ENCODE data around the gene GUCY1A2.
"Not testable (repeated sequence)": the region's sequence is repeated elsewhere in the genome, so short reads cannot be mapped to it uniquely, and the experiment has no call there.

The GUCY1A2 gene

DNA sequence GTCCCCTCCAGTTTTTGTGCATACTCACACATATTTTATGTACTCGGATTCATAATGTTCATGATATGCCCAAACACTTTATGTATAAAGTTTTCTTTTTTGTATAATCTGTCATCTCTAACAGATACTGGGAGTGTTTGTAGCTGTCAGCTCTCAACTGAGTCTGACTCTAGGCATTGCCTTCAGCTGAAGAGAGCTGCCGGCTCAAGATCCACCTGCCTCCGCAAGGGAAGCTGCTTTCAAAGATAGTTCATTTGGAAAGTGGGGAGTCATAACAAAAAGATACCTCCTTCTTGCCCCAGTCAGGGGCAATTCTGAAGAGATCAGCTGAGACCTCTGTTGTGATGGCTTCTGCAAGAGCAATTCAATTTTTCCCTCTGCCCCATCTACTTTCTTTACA is 58.9 kb downstream of the GUCY1A2 start:
- no peak for FAIRE-seq

GRCh38 chr11:106958517-106959248 is 59.6 kb downstream of the GUCY1A2 start:
- FAIRE-seq (no peak), DNase-seq (ENCODE audit: extremely low spot score, insufficient read length, low read depth) (no peak)

More for the DNA sequence above, 58.9 kb downstream of the GUCY1A2 start:
- DNase-seq (ENCODE audit: extremely low spot score, insufficient read length, low read depth): no peak

DNA sequence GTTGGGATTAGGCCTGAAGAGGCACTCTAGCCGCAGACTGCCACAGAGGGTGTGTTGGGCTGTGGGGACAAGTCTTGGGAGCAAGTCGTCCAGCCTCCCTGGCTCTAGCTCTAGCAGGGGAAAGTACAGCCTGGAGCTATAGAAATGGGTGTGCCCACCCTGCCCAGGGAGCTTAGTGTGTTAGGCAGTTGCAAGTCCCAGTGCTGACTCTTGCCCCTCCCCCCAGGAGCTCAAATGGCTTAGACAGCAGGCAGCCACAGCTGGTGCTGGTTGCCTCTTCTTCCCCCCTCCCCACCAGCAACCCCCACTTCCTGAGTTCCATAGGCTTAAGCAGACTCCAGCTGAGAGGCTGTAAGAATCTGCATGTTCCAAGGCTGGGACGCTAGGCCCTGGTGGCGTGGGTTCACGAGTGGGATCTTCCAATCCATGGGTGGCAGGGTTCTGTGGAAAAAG is 61.2 kb downstream of the GUCY1A2 start:
- no peak for DNase-seq (ENCODE audit: extremely low spot score, insufficient read length, low read depth)

GRCh38 chr11:106950067-106950491 is 68.2 kb downstream of the GUCY1A2 start:
- no peak for DNase-seq (ENCODE audit: extremely low spot score, insufficient read length, low read depth)
- FAIRE-seq: no peak

More for the DNA sequence above, 61.2 kb downstream of the GUCY1A2 start:
- no peak for FAIRE-seq

DNA sequence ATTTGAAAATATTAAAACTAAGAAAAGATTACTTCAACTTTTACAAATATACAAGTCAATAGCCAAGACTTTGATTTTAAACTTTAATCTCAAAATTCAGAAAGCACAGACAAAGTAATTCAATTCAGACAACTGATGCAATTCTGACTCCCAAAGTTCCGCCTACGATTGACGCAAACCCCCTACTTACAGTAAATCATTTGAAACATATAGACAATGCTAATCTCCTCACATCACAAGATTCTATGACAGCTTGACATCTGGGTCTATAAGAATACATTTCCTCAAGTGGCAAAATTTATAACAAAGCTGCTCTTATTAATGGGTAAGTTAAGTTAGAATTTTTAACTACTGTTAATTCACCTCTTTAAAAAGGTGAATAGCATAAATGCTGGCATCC is 75.2 kb downstream of the GUCY1A2 start:
- FAIRE-seq (no peak), DNase-seq (ENCODE audit: extremely low spot score, insufficient read length, low read depth) (no peak)

- no peak for FAIRE-seq
- no peak for DNase-seq (ENCODE audit: extremely low spot score, insufficient read length, low read depth)
Measured at GRCh38 chr11:106939157-106939556, 79.1 kb downstream of the GUCY1A2 start.

GRCh38 chr11:106937111-106937510 is 81.2 kb downstream of the GUCY1A2 start:
- no peak for FAIRE-seq
- DNase-seq (ENCODE audit: extremely low spot score, insufficient read length, low read depth): no peak

DNA sequence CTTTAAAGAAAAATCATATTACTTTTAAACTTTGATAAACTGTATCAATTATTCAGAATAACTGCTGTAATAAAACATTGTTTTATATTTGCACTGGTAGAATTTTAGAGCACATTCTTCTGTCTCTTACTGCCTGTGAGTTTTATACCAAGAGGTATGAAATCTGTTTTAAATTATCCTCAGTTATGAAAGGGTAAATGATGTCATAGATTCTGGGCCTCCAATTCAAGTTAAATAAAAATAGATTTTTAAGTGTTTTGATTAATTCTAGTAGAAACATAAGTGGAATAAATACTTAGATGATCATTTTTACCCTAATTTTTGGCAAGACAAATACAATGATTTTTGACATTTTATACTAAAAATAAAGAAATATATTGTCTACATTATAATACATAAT is 93.0 kb downstream of the GUCY1A2 start:
- FAIRE-seq (no peak), DNase-seq (ENCODE audit: extremely low spot score, insufficient read length, low read depth) (no peak)

DNA sequence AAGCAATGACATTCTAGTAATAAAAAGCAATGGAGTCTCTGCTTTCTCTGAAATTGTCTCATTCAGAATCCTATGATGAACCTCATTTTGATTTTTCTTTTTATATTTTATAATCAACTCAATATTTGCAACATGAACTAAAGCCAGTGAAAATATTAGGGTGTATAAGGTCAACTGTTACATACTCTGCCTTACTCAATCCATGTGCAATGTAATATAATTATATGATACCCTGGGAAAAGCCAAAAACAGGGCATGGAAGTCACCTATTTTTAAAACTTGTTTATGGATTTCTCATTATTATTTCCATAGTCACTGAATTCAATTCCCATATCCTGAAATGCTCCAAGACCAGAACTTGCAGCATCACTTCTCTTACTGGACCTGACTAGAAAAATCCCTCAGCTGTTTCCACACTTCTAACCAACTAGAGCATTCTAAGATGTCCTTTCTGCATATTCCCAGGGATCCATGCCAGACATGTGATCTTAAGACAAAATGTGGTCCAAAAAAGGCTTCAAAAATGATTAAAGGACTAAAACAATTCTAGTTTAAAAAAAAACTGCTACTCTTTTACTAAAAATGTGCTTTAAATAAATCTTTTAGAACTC is 97.3 kb downstream of the GUCY1A2 start:
- DNase-seq (ENCODE audit: extremely low spot score, insufficient read length, low read depth) (no peak), FAIRE-seq (no peak)

GRCh38 chr11:106917973-106918372 is 100.3 kb downstream of the GUCY1A2 start:
- FAIRE-seq (no peak), DNase-seq (ENCODE audit: extremely low spot score, insufficient read length, low read depth) (no peak)

DNA sequence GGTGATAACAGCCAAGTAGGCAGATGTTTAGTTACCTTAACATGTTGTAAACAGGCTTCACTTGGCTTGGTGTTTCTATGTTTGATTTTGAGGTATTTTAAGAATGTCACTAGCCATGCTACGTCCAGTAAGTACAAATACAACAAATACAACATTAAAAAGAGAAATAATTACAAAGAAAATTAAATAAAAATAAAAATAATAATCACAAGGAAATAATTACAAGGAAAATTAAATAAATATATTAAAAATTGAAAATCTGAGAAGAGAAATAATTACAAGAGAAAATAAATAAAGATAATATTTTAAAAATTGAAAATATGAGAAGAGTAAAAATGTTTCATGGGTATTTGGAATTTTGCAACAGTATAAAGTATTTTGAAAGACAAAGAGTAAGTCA is 103.9 kb downstream of the GUCY1A2 start:
- DNase-seq (ENCODE audit: extremely low spot score, insufficient read length, low read depth) (no peak), FAIRE-seq (no peak)

- DNase-seq (ENCODE audit: extremely low spot score, insufficient read length, low read depth) (no peak), FAIRE-seq (no peak)
Measured at GRCh38 chr11:106913141-106913540, 105.1 kb downstream of the GUCY1A2 start.

GRCh38 chr11:106904826-106905225 is 113.5 kb downstream of the GUCY1A2 start:
- no peak for DNase-seq (ENCODE audit: extremely low spot score, insufficient read length, low read depth)
- FAIRE-seq: no peak

DNA sequence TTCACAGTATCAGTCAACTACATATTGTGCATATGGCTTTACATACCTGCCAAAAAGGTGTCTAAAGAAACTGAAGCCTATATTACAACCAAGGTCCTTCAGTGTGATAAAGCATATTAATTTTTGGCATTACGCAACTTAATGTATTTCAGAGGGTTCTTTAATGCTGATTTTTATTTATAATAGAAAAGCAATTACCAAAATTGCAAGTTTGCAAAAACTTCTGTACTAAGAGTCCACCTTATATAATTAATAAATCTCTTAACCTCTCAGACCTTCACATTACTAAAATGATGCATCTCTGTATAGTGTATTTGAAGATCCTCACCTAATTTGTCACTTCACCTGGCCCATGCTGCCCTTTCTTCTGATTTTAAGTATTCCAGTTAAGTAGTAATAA is 128.6 kb downstream of the GUCY1A2 start:
- FAIRE-seq: no peak

DNA sequence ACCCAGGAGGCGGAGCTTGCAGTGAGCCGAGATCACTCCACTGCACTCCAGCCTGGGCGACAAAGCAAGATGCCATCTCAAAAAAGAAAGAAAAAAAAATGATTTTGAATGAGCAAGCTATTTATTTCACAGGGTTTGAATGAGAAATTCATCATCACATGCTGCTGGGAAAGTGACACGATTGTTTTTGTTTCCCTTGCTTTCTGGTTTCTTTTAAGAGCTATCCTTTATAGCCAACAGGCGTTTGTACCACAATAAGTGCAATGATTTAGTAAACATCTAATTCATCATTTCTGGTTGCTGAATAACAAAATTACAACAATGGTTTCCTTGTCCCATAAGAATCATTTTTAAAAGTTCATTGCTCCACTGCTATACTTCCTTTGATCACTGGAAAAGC is 129.9 kb downstream of the GUCY1A2 start:
- DNase-seq (ENCODE audit: extremely low spot score, insufficient read length, low read depth) (no peak), FAIRE-seq (no peak)

More for the DNA sequence above, 128.6 kb downstream of the GUCY1A2 start:
- DNase-seq (ENCODE audit: extremely low spot score, insufficient read length, low read depth): no peak

DNA sequence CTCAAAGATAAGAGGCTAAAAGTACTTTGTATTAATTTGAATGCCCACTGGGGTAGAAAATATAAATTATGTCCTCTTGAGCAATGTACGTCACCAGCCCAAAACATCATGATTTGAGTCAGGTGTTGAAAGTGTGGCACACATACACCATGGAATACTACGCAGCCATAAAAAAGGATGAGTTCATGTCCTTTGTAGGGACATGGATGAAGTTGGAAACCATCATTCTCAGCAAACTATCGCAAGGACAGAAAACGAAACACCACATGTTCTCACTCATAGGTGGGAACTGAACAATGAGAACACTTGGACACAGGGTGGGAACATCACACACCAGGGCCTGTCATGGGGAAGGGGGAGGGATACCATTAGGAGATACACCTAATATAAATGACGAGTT is 134.6 kb downstream of the GUCY1A2 start:
- not testable (repeated sequence) for DNase-seq (ENCODE audit: extremely low spot score, insufficient read length, low read depth); FAIRE-seq

GRCh38 chr11:106879832-106880546 is 138.3 kb downstream of the GUCY1A2 start:
- DNase-seq (ENCODE audit: extremely low spot score, insufficient read length, low read depth) (no peak), FAIRE-seq (no peak)

DNA sequence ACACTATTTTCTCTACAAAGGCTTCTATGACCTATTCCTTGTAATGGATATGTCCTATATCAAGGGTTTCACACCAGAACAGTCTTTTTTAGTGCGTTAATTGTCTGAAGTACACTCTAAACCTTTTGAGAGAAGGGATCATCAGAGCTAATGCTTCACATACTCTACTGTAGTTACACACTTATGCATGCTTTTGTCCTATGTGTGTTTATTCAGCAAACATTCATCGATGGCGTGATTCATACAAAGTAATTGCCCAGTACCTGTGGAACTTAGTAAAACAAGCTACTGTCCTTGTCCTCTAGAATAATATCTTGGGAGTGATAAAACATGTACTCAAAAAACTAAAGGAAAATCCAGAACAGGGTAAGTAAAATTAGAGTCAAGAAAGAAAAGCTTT is 139.2 kb downstream of the GUCY1A2 start:
- FAIRE-seq (no peak), DNase-seq (ENCODE audit: extremely low spot score, insufficient read length, low read depth) (no peak)

DNA sequence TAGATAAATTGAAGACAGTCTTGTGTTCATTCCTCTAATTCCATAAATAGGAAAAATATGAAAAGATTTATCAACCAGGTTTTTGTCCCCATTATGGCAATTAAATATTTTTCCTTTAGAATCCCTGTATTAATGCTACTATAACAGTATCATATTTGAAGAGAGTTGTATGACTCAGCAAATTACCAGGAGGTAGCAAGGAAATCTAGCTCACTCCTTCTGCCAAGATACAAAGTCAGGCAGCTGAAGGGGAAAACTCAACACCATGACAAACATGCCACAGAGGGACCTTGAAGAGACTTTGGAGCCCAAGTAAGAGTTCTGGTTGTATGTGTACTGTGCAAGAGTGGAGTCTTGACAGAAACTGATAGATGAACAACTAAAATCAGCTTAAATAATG is 143.3 kb downstream of the GUCY1A2 start:
- FAIRE-seq (no peak), DNase-seq (ENCODE audit: extremely low spot score, insufficient read length, low read depth) (no peak)

GRCh38 chr11:106872246-106872645 is 146.0 kb downstream of the GUCY1A2 start:
- FAIRE-seq (no peak), DNase-seq (ENCODE audit: extremely low spot score, insufficient read length, low read depth) (no peak)

DNA sequence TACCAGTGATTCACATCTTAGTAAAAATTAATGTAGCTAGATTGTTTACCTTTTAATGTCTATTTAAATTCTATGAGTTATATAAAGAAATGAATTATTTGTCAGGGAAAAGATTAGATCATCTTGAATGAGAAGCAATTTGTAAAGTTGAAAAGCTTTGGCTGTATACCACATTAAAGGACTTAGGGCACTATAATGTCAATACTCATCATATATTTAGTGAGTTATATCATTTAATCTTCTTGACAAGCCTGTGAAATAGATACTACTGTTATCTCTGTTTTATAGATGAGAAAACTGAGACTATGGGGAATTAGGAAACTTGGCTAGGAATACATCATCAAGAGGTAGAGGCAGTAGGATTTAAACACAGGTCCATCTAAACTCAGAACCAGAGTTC is 160.1 kb downstream of the GUCY1A2 start:
- no peak for DNase-seq (ENCODE audit: extremely low spot score, insufficient read length, low read depth)
- no peak for FAIRE-seq
